Measurements from ENCODE around the gene CKS1B. TPM values are rescaled to one million over a fixed set of nuclear protein-coding genes. Genes with fewer than 3 reads are reported as not detected.

CKS1B gene
- total RNA-seq, 2 experiments from 2014 or later, result 1.4 to 3.9 TPM

GRCh38 chr1:155014709-155015508, 40.4 kb downstream of the CKS1B start:
- no peaks in the 10 kb centered on the region for H3K27me3 ChIP-seq (ENCODE audit: control insufficient read depth in 1 of 2, insufficient read depth in 2 of 2, low read length in 2 of 2)
- Mint-ChIP-seq H3K36me3 (ENCODE audit: low read depth) (peaks cover 39% of the 10 kb centered on the region), H3K4me3 (no peak overlapping the region), H3K4me1 (ENCODE audit: low read depth) (peaks cover 86% of the 10 kb centered on the region), H3K9me3 (no peaks in the 10 kb centered on the region), H3K27ac (peak overlapping the region; percentile 92), H3K27me3 (no peaks in the 10 kb centered on the region)
- H3K9me3 ChIP-seq (ENCODE audit: control insufficient read depth in 1 of 2, insufficient read depth in 1 of 2, low read length in 2 of 2), result no peaks in the 10 kb centered on the region
- peaks cover 99% of the 10 kb centered on the region for H3K4me1 ChIP-seq (ENCODE audit: insufficient read depth, low read length)
- DNase-seq (no peak), ATAC-seq (ENCODE audit: poor library complexity) (no peak)
- peak overlapping the region; percentile 73 to 88 for H3K27ac ChIP-seq (ENCODE audit: low read depth in 1 of 2, low read length in 2 of 2)
- intact Hi-C loops (cut with DNase I, micrococcal nuclease), result loop anchor here (5.0 kb wide), 2 partner anchors 348 to 458 kb away; partner anchors contain the start of gene UBE2Q1 (in 1 of the 2)
- H3K4me3 ChIP-seq (ENCODE audit: low read length), result no peak overlapping the region
- CTCF ChIA-PET, result interaction anchor here (3.1 to 9.7 kb wide), 4 partner anchors 16 to 59 kb away, joined by 54 to 159 read pairs (median 66); partner anchors contain the start of genes CKS1B, FLAD1, LENEP and PBXIP1
- H3K36me3 ChIP-seq (ENCODE audit: insufficient read depth, low read length), result peaks cover 54% of the 10 kb centered on the region
- POLR2A ChIA-PET, result interaction anchor here (1.4 to 10.7 kb wide), 7 partner anchors 15 to 179 kb away, joined by 3 to 189 read pairs (median 46); partner anchors contain the start of genes CKS1B, FLAD1, LENEP and PBXIP1
- TF ChIP-seq CTCF (IDR thresholded peaks at IDR 0.05), result no peak

GRCh38 chr1:155015527-155016230, 41.2 kb downstream of the CKS1B start:
- Mint-ChIP-seq H3K4me1 (ENCODE audit: low read depth) (peaks cover 82% of the 10 kb centered on the region), H3K36me3 (ENCODE audit: low read depth) (peaks cover 33% of the 10 kb centered on the region), H3K4me3 (peak overlapping the region; percentile 55), H3K27ac (peak overlapping the region; percentile 92), H3K9me3 (no peaks in the 10 kb centered on the region), H3K27me3 (no peaks in the 10 kb centered on the region)
- H3K36me3 ChIP-seq (ENCODE audit: insufficient read depth, low read length), result peaks cover 54% of the 10 kb centered on the region
- no peak for DNase-seq
- H3K4me1 ChIP-seq (ENCODE audit: insufficient read depth, low read length), result peaks cover 93% of the 10 kb centered on the region
- TF ChIP-seq CTCF (IDR thresholded peaks at IDR 0.05), result no peak
- intact Hi-C loops (cut with DNase I, micrococcal nuclease), result loop anchor here (2.0 to 5.0 kb wide), 6 partner anchors 33 to 458 kb away; partner anchors contain the start of genes FLAD1 (in 1 of the 2) and UBE2Q1 (in 1 of the 2)
- ChIA-PET POLR2A (interaction anchor here (0.6 to 10.7 kb wide), 13 partner anchors 9 to 248 kb away, joined by 3 to 189 read pairs (median 22); partner anchors contain the start of genes ADAM15, CKS1B, FLAD1 and LENEP), CTCF (interaction anchor here (1.0 to 9.7 kb wide), 9 partner anchors 17 to 456 kb away, joined by 3 to 159 read pairs (median 47); partner anchors contain the start of genes CKS1B, FLAD1, LENEP and PBXIP1)
- H3K27me3 ChIP-seq (ENCODE audit: control insufficient read depth in 1 of 2, insufficient read depth in 2 of 2, low read length in 2 of 2), result no peaks in the 10 kb centered on the region
- no peak overlapping the region for H3K4me3 ChIP-seq (ENCODE audit: low read length)
- ATAC-seq (ENCODE audit: poor library complexity), result no peak
- peak overlapping the region; percentile 73 to 77 for H3K27ac ChIP-seq (ENCODE audit: low read depth in 1 of 2, low read length in 2 of 2)
- no peaks in the 10 kb centered on the region for H3K9me3 ChIP-seq (ENCODE audit: control insufficient read depth in 1 of 2, insufficient read depth in 1 of 2, low read length in 2 of 2)

Measured in CD4-positive, alpha-beta T cell (primary cell).